SK-N-SH treated with all-trans-retinoic acid at 6 μM for 48 hours (cell line): ENCODE results near the gene ANKHD1.

Experiments used
- ATAC-seq: fragments of 200-7000 bp; cut with Tn5 transposase; 3 replicates; pipeline ENCODE4 v1.9.1; 2020; ENCODE audit warnings: mild to moderate bottlenecking, moderate library complexity
- ARNTL ChIP-seq: fragments of 450-650 bp; formaldehyde crosslinking; IDR thresholded peaks from 2 replicates; pipeline ENCODE4 v1.5.0; 2020; ENCODE audit warnings: low read depth, mild to moderate bottlenecking, moderate library complexity, borderline replicate concordance
- CSDC2 ChIP-seq: fragments of 250-450 bp; sonication (Bioruptor Pico); IDR thresholded peaks from 2 replicates; pipeline ENCODE4 v1.5.0; 2020; ENCODE audit warnings: mild to moderate bottlenecking, moderate library complexity
- CSRNP3 ChIP-seq: fragments of 250-450 bp; sonication (Bioruptor Pico); IDR thresholded peaks from 2 replicates; pipeline ENCODE4 v1.5.1; 2021; ENCODE audit warnings: mild to moderate bottlenecking, moderate library complexity
- ESRRG ChIP-seq: fragments of 250-450 bp; sonication (Bioruptor Pico); IDR thresholded peaks from 2 replicates; pipeline ENCODE4 v1.6.1; 2021; ENCODE audit warnings: mild to moderate bottlenecking
- GLIS3 ChIP-seq: fragments of 250-450 bp; sonication (Bioruptor Pico); IDR thresholded peaks from 2 replicates; pipeline ENCODE4 v1.5.0; 2020; ENCODE audit warnings: mild to moderate bottlenecking, moderate library complexity
- PATZ1 ChIP-seq: fragments of 250-450 bp; sonication (Bioruptor Pico); IDR thresholded peaks from 2 replicates; pipeline ENCODE4 v1.8.0; 2020; ENCODE audit warnings: mild to moderate bottlenecking, moderate library complexity, borderline replicate concordance
- POU6F1 ChIP-seq: fragments of 250-450 bp; sonication (Bioruptor Pico); IDR thresholded peaks from 2 replicates; pipeline ENCODE4 v1.8.0; 2021; ENCODE audit warnings: low read depth, mild to moderate bottlenecking, moderate library complexity, borderline replicate concordance
- PPARA ChIP-seq: fragments of 250-450 bp; sonication (Bioruptor Pico); IDR thresholded peaks from 2 replicates; pipeline ENCODE4 v1.5.0; 2020; ENCODE audit warnings: mild to moderate bottlenecking, borderline replicate concordance
- RARB ChIP-seq: fragments of 250-450 bp; sonication (Bioruptor Pico); IDR thresholded peaks from 2 replicates; pipeline ENCODE4 v1.8.0; 2021; ENCODE audit warnings: mild to moderate bottlenecking, moderate library complexity
- SNAI2 ChIP-seq: fragments of 250-450 bp; sonication (Bioruptor Pico); IDR thresholded peaks from 2 replicates; pipeline ENCODE4 v1.5.0; 2020; ENCODE audit warnings: mild to moderate bottlenecking, moderate library complexity
- TCF4 ChIP-seq: fragments of 250-450 bp; sonication (Bioruptor Pico); IDR thresholded peaks from 2 replicates; pipeline ENCODE4 v1.8.0; 2021; ENCODE audit warnings: mild to moderate bottlenecking, moderate library complexity, borderline replicate concordance
- TOX ChIP-seq: fragments of 250-450 bp; sonication (Bioruptor Pico); IDR thresholded peaks from 2 replicates; pipeline ENCODE4 v1.8.0; 2021; ENCODE audit warnings: mild to moderate bottlenecking, moderate library complexity, borderline replicate concordance
- TSHZ2 ChIP-seq: fragments of 250-450 bp; sonication (Bioruptor Pico); IDR thresholded peaks from 2 replicates; pipeline ENCODE4 v1.5.0; 2020; ENCODE audit warnings: mild to moderate bottlenecking, moderate library complexity
- ZC3H10 ChIP-seq: fragments of 250-450 bp; sonication (Bioruptor Pico); IDR thresholded peaks from 2 replicates; pipeline ENCODE4 v1.5.1; 2021; ENCODE audit warnings: mild to moderate bottlenecking, moderate library complexity
- ZFP3 ChIP-seq: fragments of 250-450 bp; sonication (Bioruptor Pico); IDR thresholded peaks from 2 replicates; pipeline ENCODE4 v1.5.0; 2020; ENCODE audit warnings: mild to moderate bottlenecking, moderate library complexity
- ZFP30 ChIP-seq: fragments of 450-650 bp; formaldehyde crosslinking; IDR thresholded peaks from 2 replicates; pipeline ENCODE4 v1.5.0; 2022; ENCODE audit warnings: mild to moderate bottlenecking, moderate library complexity
- ZNF565 ChIP-seq: fragments of 450-650 bp; formaldehyde crosslinking; conservative IDR thresholded peaks from 2 replicates; pipeline ENCODE4 v1.5.0; 2020; ENCODE audit warnings: low read depth, mild to moderate bottlenecking, moderate library complexity
- ZNF70 ChIP-seq: fragments of 450-650 bp; formaldehyde crosslinking; IDR thresholded peaks from 2 replicates; pipeline ENCODE4 v1.5.0; 2020; ENCODE audit warnings: mild to moderate bottlenecking, moderate library complexity
- ZNF8 ChIP-seq: fragments of 450-650 bp; formaldehyde crosslinking; IDR thresholded peaks from 2 replicates; pipeline ENCODE4 v1.5.0; 2020; ENCODE audit warnings: mild to moderate bottlenecking, moderate library complexity

Gene ANKHD1

GRCh38 chr5:140413230-140413629 is 11.6 kb downstream of the ANKHD1 start:
- no peak for ATAC-seq

GRCh38 chr5:140417235-140417634 is 15.6 kb downstream of the ANKHD1 start:
- TF ChIP-seq TSHZ2 (CRISPR knock-in tag), result no peak
- TF ChIP-seq TCF4 (CRISPR knock-in tag), result no peak
- TF ChIP-seq CSRNP3 (CRISPR knock-in tag), result no peak
- TF ChIP-seq ZNF565 (CRISPR knock-in tag), result no peak
- TF ChIP-seq POU6F1 (CRISPR knock-in tag), result no peak
- TF ChIP-seq ARNTL (CRISPR knock-in tag), result no peak
- TF ChIP-seq CSDC2 (CRISPR knock-in tag), result no peak
- no peak for TF ChIP-seq ZNF70 (CRISPR knock-in tag)
- no peak for TF ChIP-seq SNAI2 (CRISPR knock-in tag)
- TF ChIP-seq ZNF8 (CRISPR knock-in tag), result no peak
- no peak for TF ChIP-seq TOX (CRISPR knock-in tag)
- TF ChIP-seq ZFP3 (CRISPR knock-in tag), result no peak
- TF ChIP-seq PATZ1 (CRISPR knock-in tag), result no peak
- TF ChIP-seq ESRRG (CRISPR knock-in tag), result no peak
- TF ChIP-seq RARB (CRISPR knock-in tag), result no peak
- ATAC-seq, result no peak

More at GRCh38 chr5:140413230-140413629, 11.6 kb downstream of the ANKHD1 start:
- TF ChIP-seq ESRRG (CRISPR knock-in tag) (no peak), TSHZ2 (CRISPR knock-in tag) (no peak), PPARA (no peak), ZFP30 (CRISPR knock-in tag) (no peak), ZNF565 (CRISPR knock-in tag) (no peak), ZNF70 (CRISPR knock-in tag) (no peak), CSDC2 (CRISPR knock-in tag) (no peak), TCF4 (CRISPR knock-in tag) (no peak)

GRCh38 chr5:140418862-140419520 is 17.4 kb downstream of the ANKHD1 start:
- no peak for ATAC-seq
- TF ChIP-seq CSDC2 (CRISPR knock-in tag) (no peak), ZC3H10 (CRISPR knock-in tag) (no peak), ARNTL (CRISPR knock-in tag) (no peak), SNAI2 (CRISPR knock-in tag) (no peak), TOX (CRISPR knock-in tag) (no peak), ZNF70 (CRISPR knock-in tag) (no peak), ZNF565 (CRISPR knock-in tag) (no peak), POU6F1 (CRISPR knock-in tag) (no peak), GLIS3 (CRISPR knock-in tag) (no peak), ZFP3 (CRISPR knock-in tag) (no peak), ESRRG (CRISPR knock-in tag) (no peak), TSHZ2 (CRISPR knock-in tag) (no peak), ZNF8 (CRISPR knock-in tag) (no peak)
